HUES48 (cell line): ENCODE data around the gene EEIG1.

Experiments
- H3K27ac ChIP-seq: one replicate; pipeline ENCODE4 v1.7.0; 2013; ENCODE audit warnings: low read depth, low read length, inconsistent platforms
- H3K27me3 ChIP-seq: 2 replicates; pipeline ENCODE4 v1.6.1; 2013; ENCODE audit warnings: mild to moderate bottlenecking, low read length; ENCODE audit not compliant: control insufficient read depth, insufficient read depth
- H3K36me3 ChIP-seq: 2 replicates; pipeline ENCODE4 v1.6.1; 2013; ENCODE audit warnings: low read length; ENCODE audit not compliant: control insufficient read depth, insufficient read depth
- H3K4me1 ChIP-seq: 2 replicates; pipeline ENCODE4 v1.6.1; 2013; ENCODE audit warnings: mild to moderate bottlenecking, low read length; ENCODE audit not compliant: control insufficient read depth, insufficient read depth
- H3K4me3 ChIP-seq: 2 replicates; pipeline ENCODE4 v1.5.1; 2013; ENCODE audit warnings: mild to moderate bottlenecking, low read depth, low read length
- H3K9ac ChIP-seq: 2 replicates; pipeline ENCODE4 v1.6.1; 2013; ENCODE audit warnings: mild to moderate bottlenecking, low read depth, low read length, moderate library complexity
- H3K9me3 ChIP-seq: 2 replicates; pipeline ENCODE4 v1.6.1; 2013; ENCODE audit warnings: low read length; ENCODE audit not compliant: control insufficient read depth, insufficient read depth

The EEIG1 gene

DNA sequence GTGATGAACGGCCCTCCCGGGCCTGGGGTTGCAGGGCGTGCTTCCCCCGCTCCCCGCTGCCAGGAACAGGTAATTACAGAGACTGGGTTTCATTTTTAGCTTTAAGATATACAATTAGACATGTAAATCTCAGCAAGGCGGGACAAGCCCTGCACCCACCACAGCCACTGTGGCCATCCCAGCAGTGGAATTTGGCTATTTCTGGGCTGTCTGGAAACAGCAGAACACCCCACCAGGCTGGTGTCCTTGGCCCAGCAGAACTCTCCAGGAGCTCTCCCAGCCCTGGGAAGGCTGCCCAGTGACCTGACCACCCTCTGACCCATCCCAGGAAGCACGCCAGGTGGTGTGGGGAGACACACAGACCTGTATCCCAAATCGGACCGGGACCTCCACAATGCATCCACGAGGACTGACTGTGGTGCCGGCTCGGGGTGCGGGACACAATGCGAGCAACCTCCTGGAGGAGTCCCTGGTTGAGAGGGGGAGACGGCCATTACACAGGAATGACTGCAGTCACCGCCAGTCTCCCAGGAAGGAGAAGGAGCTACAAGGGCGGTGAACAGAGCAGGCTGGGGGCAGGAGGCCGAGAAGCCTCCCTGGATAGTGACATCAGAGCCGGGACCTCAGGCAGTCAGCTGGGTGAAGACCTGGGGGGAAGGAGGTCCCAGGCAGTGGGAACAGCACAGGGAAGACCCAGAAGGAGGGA lies 17.3 kb downstream of the EEIG1 start:
- H3K27ac ChIP-seq, result no peak overlapping the region
- no peak overlapping the region for H3K4me3 ChIP-seq
- no peaks in the 10 kb centered on the region for H3K36me3 ChIP-seq
- no peak overlapping the region for H3K9ac ChIP-seq
- no peaks in the 10 kb centered on the region for H3K27me3 ChIP-seq
- peaks cover 20% of the 10 kb centered on the region for H3K4me1 ChIP-seq
- H3K9me3 ChIP-seq, result no peaks in the 10 kb centered on the region

DNA sequence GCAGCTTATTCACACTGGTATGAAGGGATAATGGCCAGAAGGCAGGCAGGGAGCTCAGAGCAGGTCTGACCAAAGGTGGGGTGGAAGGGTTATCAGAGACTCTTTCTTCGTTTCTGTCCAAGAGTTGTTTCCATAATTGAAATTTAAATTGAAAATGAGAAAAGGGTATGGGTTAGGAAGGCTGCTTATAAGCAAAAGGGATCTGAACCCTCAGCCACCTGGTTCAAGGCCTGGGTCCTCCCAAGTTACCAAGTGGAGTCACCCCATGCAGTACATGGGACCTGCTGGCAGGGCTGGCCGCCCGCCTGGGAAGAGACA lies 17.8 kb downstream of the EEIG1 start:
- Histone ChIP-seq H3K4me1 (peaks cover 20% of the 10 kb centered on the region), H3K4me3 (no peak overlapping the region), H3K27ac (no peak overlapping the region), H3K27me3 (no peaks in the 10 kb centered on the region), H3K9me3 (no peaks in the 10 kb centered on the region), H3K36me3 (no peaks in the 10 kb centered on the region), H3K9ac (no peak overlapping the region)

DNA sequence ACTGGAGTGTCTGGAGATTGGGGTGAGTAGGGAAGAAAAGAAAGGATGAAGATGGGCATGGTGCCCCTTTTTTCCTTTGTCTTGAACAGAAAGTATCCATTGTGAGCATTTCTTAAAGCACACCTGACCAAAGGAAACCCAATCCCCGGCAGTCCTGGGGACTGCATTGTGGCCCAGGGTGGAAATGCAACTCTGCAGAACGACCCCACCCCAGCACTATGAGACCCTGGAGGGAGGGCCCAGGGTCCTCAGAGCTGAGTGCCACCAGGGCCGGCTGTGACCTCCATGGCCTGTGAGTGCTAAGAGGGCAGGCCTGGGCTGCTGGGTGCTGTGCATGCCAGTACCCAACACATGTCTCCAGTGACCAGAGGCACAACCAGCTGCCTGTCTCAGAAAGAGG lies 18.5 kb downstream of the EEIG1 start:
- H3K9me3 ChIP-seq, result no peaks in the 10 kb centered on the region
- no peaks in the 10 kb centered on the region for H3K36me3 ChIP-seq
- no peak overlapping the region for H3K9ac ChIP-seq
- H3K4me3 ChIP-seq, result no peak overlapping the region
- H3K4me1 ChIP-seq, result peaks cover 19% of the 10 kb centered on the region
- no peak overlapping the region for H3K27ac ChIP-seq
- no peaks in the 10 kb centered on the region for H3K27me3 ChIP-seq

DNA sequence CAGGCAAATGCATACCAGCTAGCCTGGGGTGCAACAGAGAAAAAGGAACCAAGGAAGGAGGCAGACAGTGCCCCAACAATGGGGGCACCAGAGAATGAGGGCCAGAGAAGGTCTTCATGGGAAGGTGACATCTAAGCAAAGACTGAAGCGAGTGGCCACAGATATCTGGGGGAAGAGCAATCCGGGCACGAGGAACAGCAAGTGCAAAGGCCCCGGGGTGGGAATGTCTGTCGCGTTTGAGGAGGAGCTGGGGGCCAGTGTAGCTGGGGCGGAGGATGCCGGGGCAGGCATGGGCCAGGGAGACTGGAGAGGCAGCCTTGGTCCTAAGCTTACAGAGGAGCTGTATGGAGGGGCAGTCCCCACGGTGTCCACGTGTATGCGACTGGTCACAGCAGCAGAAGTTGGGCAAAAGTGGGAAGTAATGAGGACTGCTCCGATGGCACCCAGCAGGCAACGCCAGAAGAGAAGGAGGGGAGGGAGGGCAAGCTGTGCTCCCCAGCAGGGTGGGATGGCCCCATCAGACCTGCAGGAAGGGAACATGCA lies 19.1 kb downstream of the EEIG1 start:
- H3K9me3 ChIP-seq, result no peaks in the 10 kb centered on the region
- no peak overlapping the region for H3K27ac ChIP-seq
- no peaks in the 10 kb centered on the region for H3K27me3 ChIP-seq
- no peaks in the 10 kb centered on the region for H3K36me3 ChIP-seq
- no peak overlapping the region for H3K4me3 ChIP-seq
- H3K9ac ChIP-seq, result no peak overlapping the region
- H3K4me1 ChIP-seq, result peaks cover 15% of the 10 kb centered on the region

DNA sequence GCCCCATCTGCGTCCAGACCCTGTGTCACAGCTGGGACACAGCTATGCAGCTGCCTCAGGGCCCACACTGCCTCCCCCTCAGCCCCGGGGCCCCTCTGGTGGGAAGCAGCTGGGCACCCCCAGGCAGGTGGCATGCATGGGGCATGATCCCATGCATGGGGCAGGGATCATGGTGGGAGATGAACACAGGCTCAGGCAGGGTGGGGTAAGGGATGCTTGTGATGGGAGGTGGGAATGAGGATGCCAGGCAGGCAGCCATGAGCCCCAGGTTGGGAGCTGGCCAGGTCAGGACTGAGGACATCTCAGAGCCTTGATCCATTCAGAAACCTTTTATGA lies 19.7 kb downstream of the EEIG1 start:
- Histone ChIP-seq H3K27ac (no peak overlapping the region), H3K36me3 (no peaks in the 10 kb centered on the region), H3K27me3 (no peaks in the 10 kb centered on the region), H3K9me3 (no peaks in the 10 kb centered on the region), H3K9ac (no peak overlapping the region), H3K4me1 (peaks cover 15% of the 10 kb centered on the region), H3K4me3 (no peak overlapping the region)

DNA sequence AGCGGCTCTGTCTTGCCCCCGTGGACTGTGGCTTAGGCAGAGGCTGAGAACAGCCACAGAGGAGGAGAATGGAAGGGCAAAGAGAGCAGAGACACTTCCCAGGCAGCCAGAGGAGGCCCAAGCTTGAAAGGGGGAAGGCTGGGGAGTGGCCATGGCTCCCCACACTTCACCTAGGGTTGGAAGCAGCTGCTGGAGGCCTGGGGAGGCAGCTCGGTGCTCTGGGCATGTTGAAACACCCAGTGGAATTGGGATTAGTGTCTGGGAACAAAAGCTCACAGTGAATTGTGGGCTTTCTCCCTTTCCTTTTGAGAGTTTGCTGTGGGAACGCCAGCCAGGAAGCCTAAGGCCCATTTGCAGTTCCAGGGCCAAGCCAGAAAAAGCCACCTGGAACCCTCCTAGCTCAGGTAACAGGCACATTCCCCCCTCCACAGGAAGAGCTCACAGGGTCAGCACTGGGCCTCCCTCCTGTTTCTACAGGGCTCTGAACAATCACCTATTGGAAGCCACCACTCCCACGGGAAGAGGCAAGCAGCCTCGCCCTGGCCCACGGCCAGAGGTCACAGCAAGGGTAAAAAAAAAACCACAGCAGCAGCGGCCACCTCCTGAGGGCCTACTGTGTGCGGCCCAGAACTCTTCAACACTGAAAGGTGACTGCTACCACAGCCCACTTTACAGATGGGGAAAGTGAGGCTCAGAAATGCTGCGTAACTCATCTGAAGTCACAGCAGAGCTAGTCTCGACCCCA lies 20.2 kb downstream of the EEIG1 start:
- Histone ChIP-seq H3K9me3 (no peaks in the 10 kb centered on the region), H3K27me3 (no peaks in the 10 kb centered on the region), H3K9ac (no peak overlapping the region), H3K4me1 (peaks cover 16% of the 10 kb centered on the region), H3K4me3 (no peak overlapping the region), H3K27ac (no peak overlapping the region), H3K36me3 (no peaks in the 10 kb centered on the region)

DNA sequence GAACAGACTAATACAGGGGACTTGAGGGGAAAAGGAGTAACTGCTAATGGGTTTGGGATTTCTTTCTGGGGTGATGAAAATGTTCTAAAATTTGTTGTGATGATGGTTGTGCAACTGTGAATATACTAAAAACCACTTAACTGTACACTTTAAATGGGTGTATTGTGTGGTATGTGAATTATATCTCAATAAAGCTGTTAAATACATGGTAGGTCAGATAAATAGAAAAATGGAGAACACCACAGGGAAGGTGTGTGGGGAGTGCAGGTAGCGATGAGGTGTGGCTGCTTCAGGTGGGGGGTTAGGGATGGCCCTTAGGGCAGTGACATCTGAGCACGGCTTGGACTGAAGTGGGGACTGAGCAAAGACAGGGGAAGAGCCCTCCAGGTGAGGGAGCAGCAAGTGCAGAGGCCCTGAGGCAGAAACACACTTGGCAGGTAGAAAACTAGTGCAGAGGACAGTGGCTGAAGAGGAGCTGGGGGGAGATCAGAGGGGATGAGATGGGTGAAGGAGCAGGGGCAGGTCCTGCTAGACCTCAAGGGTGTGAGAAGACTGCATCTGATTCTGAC lies 20.9 kb downstream of the EEIG1 start:
- Histone ChIP-seq H3K4me3 (no peak overlapping the region), H3K27ac (no peak overlapping the region), H3K27me3 (no peaks in the 10 kb centered on the region)

DNA sequence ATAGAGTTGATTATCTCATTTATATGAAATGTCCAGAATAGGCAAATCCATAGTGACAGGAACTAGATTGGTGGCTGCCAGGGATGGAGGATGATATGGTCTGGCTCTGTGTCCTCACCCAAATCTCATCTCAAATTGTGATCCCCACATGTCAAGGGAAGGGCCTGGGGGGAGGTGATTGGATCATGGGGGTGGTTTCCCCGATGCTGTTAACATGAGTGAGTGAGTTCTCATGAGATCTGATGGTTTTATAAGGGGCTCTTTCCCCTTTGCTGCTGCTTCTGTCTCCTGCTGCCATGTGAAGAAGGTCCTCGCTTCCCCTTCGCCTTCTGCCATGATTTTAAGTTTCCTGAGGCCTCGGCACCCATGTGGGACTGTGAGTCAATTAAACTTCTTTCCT lies 21.4 kb downstream of the EEIG1 start:
- H3K9ac ChIP-seq, result no peak overlapping the region
- no peaks in the 10 kb centered on the region for H3K9me3 ChIP-seq
- peaks cover 12% of the 10 kb centered on the region for H3K4me1 ChIP-seq
- H3K27me3 ChIP-seq, result no peaks in the 10 kb centered on the region
- no peak overlapping the region for H3K4me3 ChIP-seq
- no peak overlapping the region for H3K27ac ChIP-seq
- no peaks in the 10 kb centered on the region for H3K36me3 ChIP-seq

More for the DNA sequence above, 20.9 kb downstream of the EEIG1 start:
- Histone ChIP-seq H3K9ac (no peak overlapping the region), H3K9me3 (no peaks in the 10 kb centered on the region), H3K4me1 (peaks cover 12% of the 10 kb centered on the region), H3K36me3 (no peaks in the 10 kb centered on the region)

DNA sequence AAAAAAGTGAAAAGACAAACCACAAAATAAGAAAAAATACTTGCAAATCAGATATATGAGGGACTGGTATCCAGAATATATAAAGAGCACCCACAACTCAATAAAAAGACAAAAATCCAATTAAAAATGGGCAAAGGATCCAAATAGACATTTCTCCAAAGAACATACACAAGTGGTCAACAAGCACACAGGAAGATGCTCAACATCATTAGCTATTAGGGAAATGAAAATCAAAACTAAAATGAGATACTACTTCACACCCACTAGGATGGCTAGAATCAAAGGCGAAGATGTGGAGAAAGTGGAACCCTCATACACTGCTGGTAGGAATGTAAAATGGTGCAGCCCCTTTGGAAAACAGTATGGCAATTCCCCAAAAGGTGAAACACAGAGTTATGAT lies 22.1 kb downstream of the EEIG1 start:
- Histone ChIP-seq H3K4me1 (peaks cover 12% of the 10 kb centered on the region), H3K4me3 (no peak overlapping the region), H3K9me3 (no peaks in the 10 kb centered on the region)

DNA sequence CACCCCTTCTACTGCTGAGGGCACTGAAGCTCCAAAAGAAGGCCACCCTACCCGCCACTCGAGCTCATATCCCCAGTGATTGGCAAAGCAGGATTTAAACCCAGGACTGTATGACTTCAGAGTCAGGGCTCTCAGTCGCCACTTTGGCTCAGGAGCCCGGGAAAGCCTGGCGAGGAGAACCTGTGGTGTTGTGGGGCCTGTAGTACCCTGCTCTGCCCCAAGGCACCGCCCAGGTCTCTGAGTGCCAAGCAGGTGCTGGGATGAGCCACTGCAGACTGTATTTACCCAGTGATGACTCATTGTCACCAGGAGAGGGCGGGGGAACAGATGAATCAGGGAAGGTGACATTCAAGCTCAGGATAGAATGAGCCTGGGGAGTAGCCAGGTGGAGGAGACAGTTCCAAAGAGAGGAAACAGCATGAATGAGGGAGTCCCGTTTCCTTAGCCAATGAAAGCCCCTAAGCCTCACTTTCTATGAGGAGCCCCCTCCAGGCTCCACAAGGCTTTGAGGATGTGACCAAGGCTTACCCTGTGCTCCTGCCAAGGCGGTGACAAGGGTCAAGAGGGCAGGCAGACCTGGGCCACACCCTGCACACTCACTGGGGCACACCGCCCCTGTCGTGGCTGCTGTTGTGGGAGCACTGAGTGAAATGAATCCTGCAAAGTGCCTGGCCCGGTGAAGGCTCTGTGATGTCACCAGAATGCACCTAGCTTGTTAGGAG lies 25.3 kb downstream of the EEIG1 start:
- no peaks in the 10 kb centered on the region for H3K36me3 ChIP-seq

More for the DNA sequence above, 22.1 kb downstream of the EEIG1 start:
- Histone ChIP-seq H3K27ac (no peak overlapping the region), H3K27me3 (no peaks in the 10 kb centered on the region), H3K9ac (no peak overlapping the region), H3K36me3 (no peaks in the 10 kb centered on the region)

More for the DNA sequence above, 25.3 kb downstream of the EEIG1 start:
- Histone ChIP-seq H3K27me3 (no peaks in the 10 kb centered on the region), H3K9me3 (no peaks in the 10 kb centered on the region), H3K4me3 (no peak overlapping the region), H3K4me1 (peaks cover 5% of the 10 kb centered on the region), H3K27ac (peak overlapping the region; percentile 45), H3K9ac (no peak overlapping the region)
